HG03432 (cell line): ENCODE measurements around the gene CHRNG.

Experiments used
- ATAC-seq: cut with Tn5 transposase; IDR thresholded peaks from one replicate; pipeline ENCODE4 v1.9.1; 2021; ENCODE audit warnings: mild to moderate bottlenecking, moderate library complexity; ENCODE audit not compliant: unreplicated experiment

The CHRNG gene

DNA sequence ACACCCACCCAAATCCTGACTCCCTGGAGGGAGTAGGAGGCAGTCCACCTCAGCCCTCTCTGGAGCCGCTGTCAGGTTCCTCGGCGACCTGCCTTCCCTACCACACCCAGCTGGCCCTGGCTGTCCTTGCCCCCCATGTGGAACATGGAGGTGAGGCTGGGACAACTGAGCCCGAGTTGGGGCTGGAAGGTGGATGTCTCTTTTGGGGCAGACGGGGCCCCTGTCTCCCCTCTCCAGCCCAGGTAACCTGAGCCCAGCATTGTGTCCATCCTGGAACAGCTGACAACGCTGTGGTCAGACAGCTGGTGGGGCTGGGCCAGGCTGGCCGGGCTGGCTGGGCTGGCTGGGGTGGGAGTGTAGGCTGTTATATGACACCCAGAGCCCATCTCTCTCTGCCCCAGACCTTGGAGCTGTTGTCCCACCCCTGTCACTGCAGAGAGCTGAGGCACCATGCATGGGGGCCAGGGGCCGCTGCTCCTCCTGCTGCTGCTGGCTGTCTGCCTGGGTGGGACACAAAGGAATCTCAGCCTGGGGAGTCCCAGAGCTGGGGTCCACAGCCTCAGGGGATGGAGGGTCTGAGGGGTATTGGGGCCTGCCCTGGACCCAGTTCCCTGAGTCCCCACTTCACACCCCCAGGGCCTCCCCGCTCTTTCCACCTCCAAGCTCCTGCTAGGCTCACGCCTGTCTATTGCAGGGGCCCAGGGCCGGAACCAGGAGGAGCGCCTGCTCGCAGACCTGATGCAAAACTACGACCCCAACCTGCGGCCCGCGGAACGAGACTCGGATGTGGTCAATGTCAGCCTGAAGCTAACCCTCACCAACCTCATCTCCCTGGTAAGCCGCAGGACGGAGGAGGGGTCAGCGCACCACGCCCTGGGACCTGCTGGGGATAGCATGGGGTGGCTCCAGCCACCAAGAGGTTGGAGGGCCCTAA lies at the start of gene CHRNG:
Gene CHRNG, plus strand, starts transcription at position 395 of the 934 bp plus-strand sequence. Its CDS starts 56 bp downstream, at position 451.
- ATAC-seq = no peak

GRCh38 chr2:232490221-232491138 lies 49.0 kb upstream of the CHRNG start:
- no peak for ATAC-seq

DNA sequence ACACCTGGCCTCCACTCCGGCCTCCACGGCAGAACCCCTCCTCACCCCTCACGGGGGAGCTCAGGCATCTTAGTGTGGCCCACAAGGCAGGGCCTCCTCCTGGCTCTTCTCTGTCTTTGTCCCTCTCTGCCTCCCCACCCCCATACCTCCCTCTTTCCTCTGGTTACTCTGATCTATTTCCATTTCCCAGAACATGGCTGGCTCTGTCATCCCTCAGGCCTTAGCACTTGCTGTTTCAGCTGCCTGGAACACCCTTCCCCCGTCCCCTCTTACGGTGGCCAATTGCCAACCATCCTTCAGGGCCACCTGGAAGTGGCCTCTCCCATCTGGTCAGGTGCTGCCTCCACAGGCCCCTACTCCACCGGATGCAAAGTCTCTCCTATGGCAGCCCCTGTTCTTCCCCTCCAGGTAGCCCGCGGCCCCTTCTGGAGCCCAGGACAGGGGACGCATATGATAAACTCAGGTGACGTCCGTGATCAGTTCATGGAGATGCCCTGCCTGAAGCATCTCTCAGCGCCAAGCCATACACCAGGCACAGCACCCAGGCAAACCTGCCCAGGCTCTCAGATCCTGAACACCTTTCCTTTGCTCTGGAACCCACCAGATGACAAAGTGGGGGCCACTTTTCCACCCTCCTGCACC lies 48.2 kb upstream of the CHRNG start:
- no peak for ATAC-seq

- no peak for ATAC-seq
These were observed 47.1 kb upstream of the CHRNG start for GRCh38 chr2:232492236-232492848.

DNA sequence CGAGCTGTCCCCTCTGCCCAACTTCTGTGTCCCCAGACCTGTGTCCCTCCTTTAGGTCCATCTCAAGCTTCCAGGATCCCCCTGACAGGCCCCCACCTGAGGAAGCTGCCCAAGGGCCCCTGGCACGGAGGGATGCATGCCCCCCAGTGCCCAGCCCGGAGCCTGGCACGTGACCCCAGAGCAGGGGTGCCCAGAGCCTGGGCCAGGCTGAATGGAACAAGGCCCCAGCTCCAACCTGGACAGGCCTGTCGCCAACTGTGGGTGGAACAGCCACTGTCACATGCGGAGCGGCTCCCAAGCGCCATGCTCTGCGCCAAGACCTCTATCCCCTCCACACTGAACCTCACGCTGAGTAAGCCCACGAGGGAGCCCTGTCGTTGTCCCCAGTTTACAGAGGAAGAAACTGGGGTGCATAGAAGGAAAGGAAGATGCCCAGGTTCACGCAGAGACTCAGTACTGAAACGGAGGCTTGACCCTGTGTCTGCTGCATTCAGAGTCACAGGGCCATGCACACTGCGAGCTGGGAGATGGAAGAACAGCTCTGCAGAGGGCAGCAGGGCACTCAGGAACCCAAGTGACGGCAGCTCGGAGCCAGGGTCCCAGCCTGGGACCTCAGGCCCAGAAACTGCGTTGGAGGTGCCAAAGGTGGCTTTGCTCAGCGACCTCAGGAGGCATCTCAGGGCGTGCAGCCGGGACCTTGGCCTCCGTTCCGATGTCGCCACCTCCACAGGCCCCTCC lies 46.4 kb upstream of the CHRNG start:
- no peak for ATAC-seq

DNA sequence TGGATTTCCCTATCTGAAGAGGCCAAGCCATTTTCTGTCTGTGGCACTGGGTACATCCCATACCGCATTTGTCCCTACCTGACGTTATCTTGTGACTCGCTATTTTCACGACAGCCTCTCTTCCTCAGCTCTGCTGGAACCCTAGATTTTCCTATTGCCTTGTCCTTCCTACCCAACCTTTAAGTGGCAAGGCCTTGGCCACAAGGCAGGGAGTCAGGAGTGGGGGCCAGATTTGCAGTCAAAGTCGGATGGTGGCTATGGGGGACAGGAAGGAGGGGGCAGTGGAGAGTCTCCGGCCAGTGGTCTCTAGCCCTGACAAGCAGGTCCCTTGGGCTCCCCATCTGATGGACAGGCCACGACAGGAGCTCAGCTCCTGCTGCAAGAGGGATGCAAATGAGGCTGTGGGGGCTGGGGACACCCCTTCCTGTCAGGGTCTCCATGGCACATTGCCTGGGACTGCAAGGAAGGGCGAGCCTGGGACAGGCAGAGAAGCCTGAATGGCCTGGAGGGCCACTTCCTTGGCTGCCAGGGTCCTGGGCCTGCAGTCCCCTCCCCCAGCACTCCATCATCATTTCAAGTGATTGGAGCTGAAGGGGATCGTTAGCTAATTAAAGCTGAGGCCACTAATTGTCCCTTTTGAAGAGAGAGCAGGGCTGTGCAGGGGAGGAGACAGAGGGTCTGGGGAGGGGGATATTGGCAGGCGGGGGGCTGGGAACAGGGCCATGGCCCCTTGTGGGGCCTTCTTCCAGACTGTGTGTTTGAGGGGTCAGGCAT lies 45.6 kb upstream of the CHRNG start:
- ATAC-seq = no peak

- ATAC-seq = no peak
These were observed 45.0 kb upstream of the CHRNG start for GRCh38 chr2:232494542-232494941.

GRCh38 chr2:232495292-232495691 lies 44.2 kb upstream of the CHRNG start:
- no peak for ATAC-seq

- no peak for ATAC-seq
These were observed 42.8 kb upstream of the CHRNG start for GRCh38 chr2:232496501-232497270.

DNA sequence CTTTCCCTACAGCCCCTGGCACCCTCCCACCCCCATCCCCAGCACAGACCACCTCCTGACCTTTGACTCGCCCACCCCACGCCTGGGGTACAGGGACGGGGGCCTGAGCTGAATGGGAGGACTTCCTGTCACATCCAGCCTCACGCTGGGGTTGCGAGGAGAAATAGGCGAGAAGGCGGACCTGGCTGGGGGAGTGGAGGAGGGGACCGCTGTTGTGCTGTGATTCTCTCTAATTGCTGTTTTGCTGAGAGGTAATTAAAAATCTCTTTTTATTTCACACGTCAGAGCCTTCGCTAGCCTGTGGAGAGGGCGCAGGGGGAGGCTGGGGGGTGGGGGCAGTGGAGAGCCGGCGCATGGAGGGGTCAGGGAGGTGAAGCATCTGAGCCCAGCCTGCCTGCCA lies 42.1 kb upstream of the CHRNG start:
- no peak for ATAC-seq

DNA sequence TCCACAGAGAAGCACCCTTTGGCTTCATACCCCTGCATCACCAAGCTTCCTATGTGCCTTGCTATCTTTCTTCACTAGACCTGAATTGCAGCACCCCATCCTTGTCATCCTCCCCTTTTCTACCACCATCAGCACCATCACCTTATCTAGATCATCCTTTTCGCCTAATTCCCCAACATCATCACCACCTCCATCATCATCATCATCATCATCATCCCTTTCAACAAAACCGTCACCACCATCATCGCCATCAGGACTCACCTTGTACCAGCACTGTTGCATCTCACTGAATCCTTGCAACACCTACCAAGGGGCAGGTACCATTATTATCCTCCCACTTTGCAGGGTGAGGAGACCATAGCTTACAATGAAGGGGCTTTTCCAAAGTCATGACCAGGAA lies 41.0 kb upstream of the CHRNG start:
- no peak for ATAC-seq

DNA sequence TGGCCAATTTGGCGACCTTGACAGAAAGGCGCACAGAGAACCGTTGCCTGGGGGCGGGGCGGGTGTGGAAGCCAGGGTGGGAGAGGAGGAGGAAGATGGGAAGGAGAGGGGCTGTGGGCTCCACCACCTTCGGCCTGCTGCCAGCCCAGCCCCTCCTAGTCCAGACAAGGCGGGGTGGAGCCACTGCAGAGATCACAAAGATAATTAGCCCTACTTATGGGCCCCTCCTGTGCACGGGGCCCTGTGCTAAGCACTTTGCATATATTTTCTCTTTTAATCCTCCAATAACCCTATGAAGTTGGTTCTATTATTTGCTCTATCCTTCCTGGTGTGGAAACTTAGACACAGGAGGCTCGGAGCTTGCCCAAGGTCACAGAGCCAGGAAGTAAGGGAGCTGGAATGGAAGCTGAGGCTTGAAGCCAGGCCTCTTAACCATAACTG lies 38.1 kb upstream of the CHRNG start:
- no peak for ATAC-seq

- no peak for ATAC-seq
These were observed 37.6 kb upstream of the CHRNG start for GRCh38 chr2:232501794-232502390.

GRCh38 chr2:232502511-232502910 lies 37.0 kb upstream of the CHRNG start:
- ATAC-seq = no peak

GRCh38 chr2:232502911-232503808 lies 36.3 kb upstream of the CHRNG start:
- ATAC-seq = no peak

DNA sequence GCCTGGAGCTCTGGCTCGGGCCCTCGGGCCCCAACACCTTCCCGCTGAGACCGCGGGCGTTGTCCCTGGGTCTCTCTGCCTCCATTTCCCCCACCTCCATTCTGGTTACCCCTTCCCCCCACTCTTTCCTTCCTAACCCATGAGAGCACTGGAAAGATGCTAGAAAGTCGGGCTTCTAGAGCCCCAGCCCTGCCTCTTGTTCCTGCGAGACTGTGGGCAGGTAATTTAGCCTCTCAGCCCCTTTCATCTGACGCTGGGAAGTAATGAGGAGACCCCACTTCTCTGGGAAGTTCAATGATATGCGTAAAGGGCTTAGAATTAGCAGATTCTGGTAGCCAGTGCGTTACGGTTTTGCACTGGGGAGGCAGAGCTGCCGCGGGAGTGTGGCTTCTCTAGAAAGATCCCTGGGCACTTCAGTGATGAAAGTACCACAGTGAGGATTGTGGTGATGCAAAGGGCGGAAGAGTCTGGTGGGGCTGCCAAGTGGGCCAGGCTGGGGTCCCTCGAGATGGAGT lies 35.6 kb upstream of the CHRNG start:
- no peak for ATAC-seq

- ATAC-seq = no peak
These were observed 35.1 kb upstream of the CHRNG start for GRCh38 chr2:232504438-232504837.
